ENCODE results near the gene MAML3.

GRCh38 chr4:139933104-139933503 is 220.9 kb downstream of the MAML3 start:
- TF ChIP-seq FOXM1 (IDR thresholded peaks at IDR 0.05; ENCODE audit: borderline replicate concordance) = no peak
- TF ChIP-seq SP1 (IDR thresholded peaks at IDR 0.05) = no peak
- TF ChIP-seq TARDBP (IDR thresholded peaks at IDR 0.05) = no peak
- no peak for TF ChIP-seq ARNT (IDR thresholded peaks at IDR 0.05)
- TF ChIP-seq NFRKB (IDR thresholded peaks at IDR 0.05) = no peak
- TF ChIP-seq PKNOX1 (IDR thresholded peaks at IDR 0.05) = no peak
- TF ChIP-seq ELF4 (IDR thresholded peaks at IDR 0.05) = no peak
- TF ChIP-seq FOXA1 (IDR thresholded peaks at IDR 0.05) = no peak
- TF ChIP-seq LEF1 (IDR thresholded peaks at IDR 0.05; ENCODE audit: borderline replicate concordance) = no peak
- TF ChIP-seq BHLHE40 (IDR thresholded peaks at IDR 0.05; ENCODE audit: borderline replicate concordance) = no peak
- TF ChIP-seq ZNF384 (IDR thresholded peaks at IDR 0.05) = no peak
- no peak for TF ChIP-seq SUZ12 (IDR thresholded peaks at IDR 0.05)
